Tongue (tissue), 2 donors: ENCODE measurements around the gene SGPP2. TPM values are rescaled to one million over a fixed set of nuclear protein-coding genes. Genes with fewer than 3 reads are reported as not detected.
A peak's percentile ranks its signal among the peaks of the same experiment; 100 is the strongest.
"Not testable (repeated sequence)": the region's sequence is repeated elsewhere in the genome, so short reads cannot be mapped to it uniquely, and the experiment has no call there.

Experiments
- DNase-seq: peaks from one replicate; pipeline ENCODE4 v3.0.0-alpha.2; 2015
- total RNA-seq: library from RNA; depleted of rRNA; stranded (reverse); fragments of >200 nt; gene quantifications from one replicate; pipeline ENCODE4 v1.2.3, GENCODE V29; 2014

Gene SGPP2
- total RNA-seq, 1 donor from 2014 or later: 2.3 TPM

GRCh38 chr2:222427646-222428301 lies 3.4 kb downstream of the SGPP2 start:
- DNase-seq: no peak

DNA sequence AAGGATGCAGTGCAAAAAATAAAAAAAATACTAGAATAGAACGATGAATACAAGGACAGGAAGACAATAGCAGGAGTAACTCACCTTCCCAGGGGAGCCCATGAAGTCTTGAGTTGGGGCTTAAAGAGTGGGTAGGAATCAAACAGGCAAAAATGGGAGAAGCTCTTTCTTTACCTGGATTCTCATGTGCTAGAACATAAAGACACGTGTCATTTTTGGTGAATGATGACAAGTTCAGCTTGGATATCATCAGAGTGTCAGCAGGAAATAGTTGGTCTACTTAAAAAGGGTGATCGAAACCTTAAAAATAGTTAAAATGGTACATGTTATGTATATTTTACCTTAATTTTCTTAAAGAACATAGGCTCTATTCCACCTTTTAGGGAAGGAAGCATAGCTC lies 5.7 kb downstream of the SGPP2 start:
- DNase-seq: no peak

GRCh38 chr2:222430681-222431080 lies 6.3 kb downstream of the SGPP2 start:
- DNase-seq: no peak

GRCh38 chr2:222431869-222432268 lies 7.5 kb downstream of the SGPP2 start:
- peak; percentile 65 for DNase-seq

- DNase-seq: no peak
These were observed 9.2 kb downstream of the SGPP2 start for GRCh38 chr2:222433332-222434173.

- DNase-seq: no peak
These were observed 9.9 kb downstream of the SGPP2 start for GRCh38 chr2:222434204-222434603.

DNA sequence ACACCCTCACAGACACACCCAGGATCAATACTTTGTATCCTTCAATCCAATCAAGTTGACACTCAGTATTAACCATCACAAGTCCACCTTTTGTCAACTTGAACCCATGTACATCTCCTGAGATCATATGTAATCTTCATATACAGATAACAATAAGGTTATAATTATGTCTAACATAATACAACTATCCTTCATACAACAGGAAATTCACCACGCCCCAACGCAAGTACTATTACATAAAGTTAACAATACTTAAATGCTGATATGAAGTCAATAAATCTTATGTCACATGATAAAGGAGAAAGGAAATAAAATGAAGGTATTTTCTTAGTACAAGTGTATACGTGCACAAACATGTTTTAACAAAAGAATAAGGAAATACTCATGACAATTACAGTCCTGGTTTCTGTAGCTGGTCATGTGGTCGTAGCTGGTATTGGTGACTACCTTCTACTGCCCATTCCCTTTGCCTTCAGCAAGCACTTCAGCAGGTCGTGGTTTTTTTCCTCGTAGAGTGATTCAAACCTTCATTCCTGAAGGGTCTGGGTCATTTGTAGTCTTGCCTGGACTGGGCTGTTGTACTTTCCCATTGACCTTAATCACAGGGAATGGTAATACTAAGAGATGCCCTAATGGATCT lies 11.2 kb downstream of the SGPP2 start:
- DNase-seq: not testable (repeated sequence)

- DNase-seq: no peak
These were observed 11.7 kb downstream of the SGPP2 start for GRCh38 chr2:222436040-222436413.

- DNase-seq: no peak
These were observed 15.3 kb downstream of the SGPP2 start for GRCh38 chr2:222439692-222440091.

DNA sequence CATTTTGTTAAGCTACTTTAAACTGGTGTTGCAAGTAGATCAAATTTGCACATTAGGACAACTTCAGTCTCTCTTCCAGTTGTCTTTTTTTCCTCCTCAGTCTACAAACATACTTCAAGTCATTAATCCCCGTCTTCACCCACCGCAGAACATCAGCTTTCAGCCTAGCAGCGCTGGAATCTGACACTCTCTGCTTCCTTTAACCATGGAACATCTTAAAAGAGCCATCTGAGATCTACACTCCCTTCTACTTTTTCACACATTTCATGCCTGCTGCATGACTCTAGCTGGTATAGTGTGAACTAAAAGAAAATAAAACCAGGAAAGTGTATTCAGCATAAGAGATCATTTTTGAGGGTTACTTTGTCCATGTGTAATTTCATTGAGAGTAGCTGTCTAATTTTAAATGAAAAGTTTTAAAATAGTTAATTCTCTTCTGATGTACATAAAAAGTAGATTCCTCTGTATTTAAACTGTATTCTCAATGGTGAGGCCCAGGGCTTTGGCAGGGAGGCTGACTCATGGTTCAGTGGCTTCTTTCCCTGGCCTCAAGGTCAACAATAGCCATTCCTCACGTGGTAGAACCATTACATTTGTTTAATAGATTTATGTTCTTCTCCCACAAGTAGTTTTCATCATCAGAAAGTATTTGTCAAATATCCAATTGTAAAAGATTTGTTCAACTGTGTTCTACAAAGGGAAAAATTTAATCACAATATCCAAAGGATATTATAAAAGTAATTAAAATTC lies 16.5 kb downstream of the SGPP2 start:
- no peak for DNase-seq

DNA sequence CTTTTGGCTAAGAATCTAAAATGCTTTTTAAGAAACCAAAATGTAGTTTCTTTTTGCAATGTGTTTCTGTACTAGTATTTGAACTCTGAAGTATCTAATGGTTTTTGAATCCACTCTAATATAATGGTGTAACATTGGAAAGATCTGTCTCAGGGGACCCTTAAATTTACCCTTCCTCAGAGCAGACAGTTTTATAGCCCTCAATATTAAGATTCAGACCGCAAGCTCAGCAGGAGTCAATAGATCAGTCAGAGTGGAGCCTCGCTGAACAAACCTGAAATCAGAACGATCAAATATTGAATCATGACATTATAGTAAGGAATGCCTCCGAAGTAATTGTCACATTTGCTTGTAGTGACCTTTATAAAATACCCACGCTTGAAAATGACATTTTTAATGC lies 18.3 kb downstream of the SGPP2 start:
- DNase-seq: no peak

DNA sequence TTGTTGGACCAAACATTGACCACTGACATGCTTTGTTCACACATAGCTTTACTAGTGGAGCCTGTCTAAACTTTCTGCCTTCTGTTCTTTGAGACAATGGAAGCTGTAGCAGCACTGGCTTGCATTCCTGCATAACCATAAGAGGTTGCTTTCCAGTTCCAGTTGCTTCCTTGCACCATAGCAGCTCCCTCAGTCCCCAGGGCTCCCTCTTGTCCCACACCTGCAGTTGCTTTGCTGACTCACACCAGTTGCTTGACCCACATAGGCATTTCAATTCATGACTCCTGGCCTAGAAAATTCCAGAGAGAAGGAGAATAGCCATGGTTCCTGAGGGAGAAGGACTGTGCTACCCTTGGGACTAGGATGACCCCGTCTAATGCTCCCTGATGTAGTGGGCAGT lies 20.9 kb downstream of the SGPP2 start:
- DNase-seq: no peak

GRCh38 chr2:222447131-222447530 lies 22.8 kb downstream of the SGPP2 start:
- DNase-seq: no peak

DNA sequence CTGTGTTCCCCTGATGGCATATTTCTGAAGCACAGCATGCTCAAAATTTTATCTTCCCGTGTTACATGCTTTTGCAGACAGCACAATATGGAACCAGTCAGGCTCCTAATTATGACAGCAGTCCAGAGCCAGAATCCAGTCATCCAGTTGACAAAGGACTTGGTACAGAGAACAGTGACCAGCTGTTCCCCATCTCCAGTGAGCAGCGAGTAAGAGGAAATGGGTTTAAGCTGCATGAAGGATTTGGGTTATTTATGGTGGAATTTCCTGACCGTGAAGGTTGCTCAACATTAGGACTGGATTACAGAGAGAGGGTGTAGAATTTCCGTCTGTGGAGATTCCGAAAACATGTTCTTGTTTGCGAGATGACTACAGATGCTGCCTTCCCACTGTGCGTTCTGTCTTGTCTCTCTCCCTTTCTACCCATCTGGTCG lies 24.4 kb downstream of the SGPP2 start:
- peak; percentile 95 for DNase-seq

DNA sequence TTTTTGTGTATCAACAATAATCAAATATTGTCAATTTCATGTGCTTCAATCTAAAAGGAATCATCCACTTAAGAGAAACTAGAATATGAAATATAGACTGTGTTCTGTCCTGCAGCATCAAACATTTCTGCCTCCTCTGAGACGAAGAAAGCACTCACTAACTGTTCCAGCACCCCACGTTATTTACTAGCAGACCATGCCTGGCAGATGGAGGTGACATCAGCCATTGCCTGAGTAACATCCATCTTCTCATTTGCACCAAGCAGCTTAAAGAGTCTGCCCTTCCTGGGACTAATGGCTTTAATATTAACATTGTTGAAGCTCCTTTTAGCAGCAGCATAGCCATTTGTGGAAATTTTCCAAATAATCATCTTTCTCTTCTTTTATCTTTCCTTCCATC lies 25.7 kb downstream of the SGPP2 start:
- no peak for DNase-seq

- no peak for DNase-seq
These were observed 26.9 kb downstream of the SGPP2 start for GRCh38 chr2:222451224-222451674.

GRCh38 chr2:222452422-222452950 lies 28.1 kb downstream of the SGPP2 start:
- DNase-seq: no peak

DNA sequence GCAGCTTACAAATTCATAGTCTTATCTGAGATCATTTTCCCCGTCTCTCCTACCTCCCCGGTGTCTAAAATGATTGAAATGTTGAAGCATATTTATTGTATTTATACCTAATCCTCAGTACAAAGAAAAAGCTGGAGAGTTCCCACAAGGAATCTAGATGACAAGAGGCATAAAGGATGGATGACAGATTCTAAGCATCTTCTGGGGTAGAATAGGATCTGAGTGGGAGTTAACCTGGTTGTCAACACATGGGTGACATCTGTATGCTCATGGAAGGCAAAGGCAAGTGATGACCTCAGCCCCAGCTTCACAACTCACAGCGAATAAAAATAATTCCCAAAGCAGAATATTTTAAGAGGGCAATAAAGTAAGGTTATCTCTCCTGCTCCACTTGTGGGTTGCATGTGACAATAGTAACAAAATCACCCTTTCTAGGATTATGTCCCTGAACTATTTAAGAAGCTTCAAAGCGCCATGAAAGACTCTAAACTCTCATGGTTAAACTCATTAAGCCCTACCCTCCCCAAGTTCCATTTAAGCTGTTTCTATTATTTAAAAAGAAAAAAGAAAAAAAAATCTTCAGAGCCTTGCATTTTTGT lies 32.2 kb downstream of the SGPP2 start:
- DNase-seq: no peak

DNA sequence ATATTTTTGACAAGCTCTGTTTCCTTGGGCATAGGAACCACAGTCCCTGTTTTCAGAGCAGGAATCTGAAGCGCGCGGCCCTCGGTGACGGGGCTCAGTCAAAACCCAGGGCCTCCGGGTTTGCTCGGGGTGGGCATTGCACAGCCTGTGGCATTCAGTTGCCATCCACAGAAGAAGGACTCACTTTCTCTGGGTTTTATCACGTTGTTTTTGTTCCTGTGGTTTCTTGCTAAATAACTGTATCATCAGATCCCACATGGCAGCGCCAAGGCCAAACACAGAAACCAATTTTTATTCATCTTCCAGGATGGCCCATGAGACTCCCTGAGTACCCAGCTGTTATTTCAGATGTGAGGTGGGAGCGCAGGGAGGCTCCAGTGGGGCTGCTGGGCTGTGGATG lies 35.6 kb downstream of the SGPP2 start:
- no peak for DNase-seq

DNA sequence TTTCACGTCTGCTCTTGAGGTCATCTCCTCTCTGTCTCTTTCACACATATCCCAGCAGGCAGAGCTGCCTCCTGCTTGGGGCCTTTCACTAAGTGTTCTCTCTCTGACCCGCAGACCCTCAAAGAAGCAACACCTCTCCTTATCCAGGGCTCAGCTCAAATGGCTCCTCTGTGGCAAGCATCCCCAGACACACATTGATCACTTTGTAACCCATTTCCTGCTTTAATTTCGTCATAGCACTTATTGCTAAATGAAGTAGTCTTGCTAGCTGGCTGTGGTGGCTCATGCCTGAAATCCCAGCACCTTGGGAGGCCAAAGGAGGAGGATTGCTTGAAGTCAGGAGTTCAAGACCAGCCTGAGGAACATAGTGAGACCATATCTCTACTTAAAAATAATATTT lies 41.4 kb downstream of the SGPP2 start:
- no peak for DNase-seq

DNA sequence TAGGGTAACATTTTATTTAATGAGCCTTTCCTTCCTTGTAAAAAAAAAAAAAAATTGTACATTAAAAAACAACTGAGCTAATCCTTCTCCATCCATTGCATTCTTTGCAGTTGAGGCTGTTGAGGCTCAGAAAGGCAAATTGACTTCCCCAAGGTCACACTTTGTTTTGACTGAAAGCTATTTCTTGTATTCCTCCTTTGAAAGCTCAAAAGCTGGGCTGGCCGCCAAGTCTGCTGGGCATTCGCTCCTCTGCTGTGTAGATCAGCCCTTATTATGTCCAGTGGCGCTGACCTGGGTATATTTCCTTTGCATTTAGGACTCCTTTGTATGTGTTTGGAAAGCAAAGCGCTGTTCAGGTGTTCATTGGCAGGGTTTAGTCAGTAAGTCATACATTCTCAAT lies 44.0 kb downstream of the SGPP2 start:
- DNase-seq: peak; percentile 18
